BLaER1 treated with 17β-estradiol and CSF1 and Interleukin-3, amounts not matched to agents 10 nM and 100 nM (cell line): Measurements from ENCODE around the gene ALK.
A peak's percentile ranks its signal among the peaks of the same experiment; 100 is the strongest.

Source experiments
- H3K27ac ChIP-seq, 11 experiments: shearing (Covaris generic); formaldehyde crosslinking; 2 replicates each; pipeline ENCODE4 v1.8.1; 2022
- H3K27me3 ChIP-seq, 11 experiments: shearing (Covaris generic); formaldehyde crosslinking; 2 replicates each; pipeline ENCODE4 v1.8.1; 2022
- H3K36me3 ChIP-seq, 11 experiments: shearing (Covaris generic); formaldehyde crosslinking; 2 replicates each; pipeline ENCODE4 v1.8.1; 2022
- H3K4me1 ChIP-seq, 10 experiments: shearing (Covaris generic); formaldehyde crosslinking; 2 replicates each; pipeline ENCODE4 v1.8.1; 2022
- H3K4me2 ChIP-seq, 11 experiments: shearing (Covaris generic); formaldehyde crosslinking; 2 replicates each; pipeline ENCODE4 v1.8.1; 2022
- H3K4me3 ChIP-seq, 10 experiments: shearing (Covaris generic); formaldehyde crosslinking; 2 replicates each; pipeline ENCODE4 v1.8.1; 2022
- H3K9ac ChIP-seq, 11 experiments: shearing (Covaris generic); formaldehyde crosslinking; 2 replicates each; pipeline ENCODE4 v1.8.1; 2022
- H3K9me3 ChIP-seq, 11 experiments: shearing (Covaris generic); formaldehyde crosslinking; replicated peaks in 1 of 11; 2 replicates each; pipeline ENCODE4 v1.8.1; 2022
- H4K20me1 ChIP-seq, 11 experiments: shearing (Covaris generic); formaldehyde crosslinking; 2 replicates each; pipeline ENCODE4 v1.8.1; 2022
- Cebpa-rat ChIP-seq, 11 experiments: shearing (Covaris generic); IDR thresholded peaks; 2 replicates each; pipeline ENCODE4 v1.8.1; 2022

ALK gene

GRCh38 chr2:29218550-29219125 lies 702.7 kb downstream of the ALK start:
- peaks cover 0 to 15% (median 9%) of the 10 kb centered on the region in 11 experiments; a peak in 8 of 22 replicates for H3K9me3 ChIP-seq
- H3K4me1 ChIP-seq, result peaks cover 4 to 43% (median 12%) of the 10 kb centered on the region in 10 experiments
- no peak overlapping the region for H3K4me2 ChIP-seq
- no peaks in the 10 kb centered on the region for H4K20me1 ChIP-seq
- no peak overlapping the region for H3K9ac ChIP-seq
- no peak overlapping the region for H3K4me3 ChIP-seq
- H3K27ac ChIP-seq, result no peak overlapping the region
- H3K27me3 ChIP-seq, result no peaks in the 10 kb centered on the region
- peaks cover 0 to 8% (median 0%) of the 10 kb centered on the region in 11 experiments; a peak in 1 of 22 replicates for H3K36me3 ChIP-seq
- no peak for TF ChIP-seq Cebpa-rat (IDR thresholded peaks at IDR 0.05)

- Histone ChIP-seq H3K27me3 (no peaks in the 10 kb centered on the region), H3K4me3 (no peak overlapping the region), H3K4me2 (no peak overlapping the region), H3K36me3 (peaks cover 0 to 8% (median 0%) of the 10 kb centered on the region in 11 experiments; a peak in 1 of 22 replicates), H3K4me1 (peaks cover 0 to 43% (median 12%) of the 10 kb centered on the region in 10 experiments; a peak in 12 of 20 replicates), H3K27ac (no peak overlapping the region), H3K9me3 (peaks cover 0 to 15% (median 9%) of the 10 kb centered on the region in 11 experiments; a peak in 8 of 22 replicates), H3K9ac (no peak overlapping the region), H4K20me1 (no peaks in the 10 kb centered on the region)
- no peak for TF ChIP-seq Cebpa-rat (IDR thresholded peaks at IDR 0.05)
These were observed 703.3 kb downstream of the ALK start for GRCh38 chr2:29218071-29218470.

GRCh38 chr2:29216609-29216909 lies 704.8 kb downstream of the ALK start:
- Histone ChIP-seq H3K4me2 (no peak overlapping the region), H3K27ac (no peak overlapping the region), H3K9me3 (peaks cover 0 to 15% (median 9%) of the 10 kb centered on the region in 11 experiments; a peak in 8 of 22 replicates), H3K9ac (no peak overlapping the region), H3K27me3 (no peaks in the 10 kb centered on the region), H4K20me1 (no peaks in the 10 kb centered on the region), H3K36me3 (peaks cover 0 to 8% (median 0%) of the 10 kb centered on the region in 11 experiments; a peak in 1 of 22 replicates), H3K4me1 (peaks cover 5 to 43% (median 18%) of the 10 kb centered on the region in 10 experiments; a peak in 13 of 20 replicates), H3K4me3 (no peak overlapping the region)
- no peak for TF ChIP-seq Cebpa-rat (IDR thresholded peaks at IDR 0.05)

GRCh38 chr2:29215739-29216608 lies 705.4 kb downstream of the ALK start:
- peaks cover 0 to 15% (median 9%) of the 10 kb centered on the region in 11 experiments; a peak in 8 of 22 replicates for H3K9me3 ChIP-seq
- H3K27me3 ChIP-seq, result no peaks in the 10 kb centered on the region
- H4K20me1 ChIP-seq, result no peaks in the 10 kb centered on the region
- no peak overlapping the region for H3K4me2 ChIP-seq
- H3K4me3 ChIP-seq, result no peak overlapping the region
- peaks cover 5 to 40% (median 18%) of the 10 kb centered on the region in 10 experiments; a peak in 13 of 20 replicates for H3K4me1 ChIP-seq
- H3K27ac ChIP-seq, result no peak overlapping the region
- no peak for TF ChIP-seq Cebpa-rat (IDR thresholded peaks at IDR 0.05)
- no peak overlapping the region for H3K9ac ChIP-seq
- peaks cover 0 to 8% (median 0%) of the 10 kb centered on the region in 11 experiments; a peak in 1 of 22 replicates for H3K36me3 ChIP-seq

GRCh38 chr2:29215073-29215472 lies 706.3 kb downstream of the ALK start:
- H3K4me3 ChIP-seq, result no peak overlapping the region
- no peaks in the 10 kb centered on the region for H4K20me1 ChIP-seq
- peaks cover 0 to 3% (median 0%) of the 10 kb centered on the region in 11 experiments; a peak in 1 of 22 replicates for H3K36me3 ChIP-seq
- no peak overlapping the region for H3K9ac ChIP-seq
- no peaks in the 10 kb centered on the region for H3K27me3 ChIP-seq
- peaks cover 0 to 9% (median 5%) of the 10 kb centered on the region in 11 experiments; a peak in 8 of 22 replicates for H3K9me3 ChIP-seq
- H3K4me2 ChIP-seq, result no peak overlapping the region
- no peak for TF ChIP-seq Cebpa-rat (IDR thresholded peaks at IDR 0.05)
- peaks cover 5 to 35% (median 18%) of the 10 kb centered on the region in 10 experiments; a peak in 13 of 20 replicates for H3K4me1 ChIP-seq
- H3K27ac ChIP-seq, result no peak overlapping the region

- Histone ChIP-seq H4K20me1 (no peaks in the 10 kb centered on the region), H3K4me2 (peak overlapping the region in 8 of 11 experiments; percentile 3 to 72 (median 56); a peak in 15 of 22 replicates), H3K36me3 (peaks cover 0 to 5% (median 0%) of the 10 kb centered on the region in 11 experiments; a peak in 1 of 22 replicates), H3K4me3 (no peak overlapping the region), H3K27me3 (no peaks in the 10 kb centered on the region), H3K9ac (no peak overlapping the region), H3K9me3 (no peaks in the 10 kb centered on the region), H3K27ac (no peak overlapping the region), H3K4me1 (peaks cover 5 to 35% (median 18%) of the 10 kb centered on the region in 10 experiments; a peak in 13 of 20 replicates)
- no peak for TF ChIP-seq Cebpa-rat (IDR thresholded peaks at IDR 0.05)
These were observed 707.5 kb downstream of the ALK start for GRCh38 chr2:29213888-29214291.

- Histone ChIP-seq H3K36me3 (peaks cover 0 to 5% (median 0%) of the 10 kb centered on the region in 11 experiments; a peak in 1 of 22 replicates), H3K9me3 (no peaks in the 10 kb centered on the region), H3K27ac (peak overlapping the region in 1 of 11 experiments; percentile 29; a peak in 3 of 22 replicates)
These were observed 709.4 kb downstream of the ALK start for GRCh38 chr2:29212009-29212408.

GRCh38 chr2:29209551-29209950 lies 711.8 kb downstream of the ALK start:
- Histone ChIP-seq H3K4me2 (no peak overlapping the region), H3K27me3 (no peaks in the 10 kb centered on the region), H3K9me3 (no peaks in the 10 kb centered on the region), H4K20me1 (no peaks in the 10 kb centered on the region), H3K4me3 (no peak overlapping the region), H3K4me1 (peaks cover 5 to 33% (median 18%) of the 10 kb centered on the region in 10 experiments; a peak in 13 of 20 replicates), H3K36me3 (peaks cover 0 to 9% (median 0%) of the 10 kb centered on the region in 11 experiments; a peak in 1 of 22 replicates), H3K9ac (no peak overlapping the region), H3K27ac (no peak overlapping the region)
- TF ChIP-seq Cebpa-rat (IDR thresholded peaks at IDR 0.05), result no peak

More at GRCh38 chr2:29212009-29212408, 709.4 kb downstream of the ALK start:
- Histone ChIP-seq H4K20me1 (no peaks in the 10 kb centered on the region), H3K9ac (no peak overlapping the region), H3K4me3 (no peak overlapping the region), H3K4me2 (peak overlapping the region in 6 of 11 experiments; percentile 35 to 72 (median 56); a peak in 11 of 22 replicates), H3K27me3 (no peaks in the 10 kb centered on the region), H3K4me1 (peaks cover 5 to 35% (median 18%) of the 10 kb centered on the region in 10 experiments; a peak in 13 of 20 replicates)
- no peak for TF ChIP-seq Cebpa-rat (IDR thresholded peaks at IDR 0.05)
